Ecto neural progenitor cell (in vitro differentiated cells): ENCODE data around the gene CNN1.
"Not testable (repeated sequence)": the region's sequence is repeated elsewhere in the genome, so short reads cannot be mapped to it uniquely, and the experiment has no call there.

Experiments used
- DNase-seq: peaks from one replicate; pipeline ENCODE4 v3.0.0-alpha.2; 2018; ENCODE audit warnings: low spot score

The CNN1 gene

GRCh38 chr19:11534948-11535347 is 3.7 kb upstream of the CNN1 start:
- DNase-seq, result no peak

- DNase-seq, result peak; percentile 95
Measured at GRCh38 chr19:11535792-11536595, 2.7 kb upstream of the CNN1 start.

GRCh38 chr19:11539495-11540365 is 1.1 kb downstream of the CNN1 start:
- DNase-seq, result peak; percentile 56

- DNase-seq, result no peak
Measured at GRCh38 chr19:11540645-11541044, 2.0 kb downstream of the CNN1 start.

GRCh38 chr19:11541238-11541637 is 2.6 kb downstream of the CNN1 start:
- no peak for DNase-seq

- no peak for DNase-seq
Measured at GRCh38 chr19:11547929-11548700, 9.5 kb downstream of the CNN1 start.

- DNase-seq, result no peak
Measured at GRCh38 chr19:11549386-11549953, 10.8 kb downstream of the CNN1 start.

- DNase-seq, result no peak
Measured at GRCh38 chr19:11550265-11550664, 11.6 kb downstream of the CNN1 start.

- DNase-seq, result peak; percentile 61
Measured at GRCh38 chr19:11551603-11552235, 13.1 kb downstream of the CNN1 start.

- no peak for DNase-seq
Measured at GRCh38 chr19:11552666-11553372, 14.2 kb downstream of the CNN1 start.

- DNase-seq, result no peak
Measured at GRCh38 chr19:11554160-11554559, 15.5 kb downstream of the CNN1 start.

- no peak for DNase-seq
Measured at GRCh38 chr19:11555246-11555645, 16.6 kb downstream of the CNN1 start.

GRCh38 chr19:11556634-11557420 is 18.2 kb downstream of the CNN1 start:
- no peak for DNase-seq

- DNase-seq, result peak; percentile 97
Measured at GRCh38 chr19:11558881-11559828, 20.5 kb downstream of the CNN1 start, which contains the start of gene ELOF1. Gene ELOF1, minus strand, starts transcription at chr19:11559230. Its CDS starts 4,883 bp downstream, at chr19:11554347.

GRCh38 chr19:11560404-11561051 is 21.9 kb downstream of the CNN1 start:
- DNase-seq, result peak; percentile 63

GRCh38 chr19:11563532-11563931 is 24.9 kb downstream of the CNN1 start:
- no peak for DNase-seq

GRCh38 chr19:11564082-11564807 is 25.6 kb downstream of the CNN1 start:
- not testable (repeated sequence) for DNase-seq

- not testable (repeated sequence) for DNase-seq
Measured at GRCh38 chr19:11565649-11565980, 27.0 kb downstream of the CNN1 start.
